OCI-LY7 (cell line): ENCODE measurements around the gene CNDP2.

ENCODE experiments used
- CTCF ChIP-seq: fragments of 200-600 bp; sonication (generic); conservative IDR thresholded peaks from 2 replicates; pipeline ENCODE4 v1.5.1; 2014; ENCODE audit warnings: mild to moderate bottlenecking, antibody characterized with exemption, low read length, moderate library complexity, mixed read lengths
- EZH2phosphoT487 ChIP-seq: fragments of 200-600 bp; sonication (generic); IDR thresholded peaks from 2 replicates; pipeline ENCODE4 v1.6.1; 2018; ENCODE audit warnings: low read depth, borderline replicate concordance, mild to moderate bottlenecking, mixed run types, antibody characterized with exemption, low read length, moderate library complexity, mixed read lengths

GRCh38 chr18:74493689-74494088 is 2.5 kb upstream of the CNDP2 start:
- TF ChIP-seq CTCF (peak; percentile 71), EZH2phosphoT487 (no peak)
